ENCODE results near the gene ITPRID2.

ITPRID2 gene

GRCh38 chr2:181891258-181891965 lies at the start of gene ITPRID2:
ITPRID2 (plus strand) TSS chr2:181891730; CDS start chr2:181892067, 337 bp downstream.
- peak; percentile 46 for DNase-seq (ENCODE audit: low read depth, low spot score)

- DNase-seq (ENCODE audit: low read depth, low spot score) = no peak
These were observed 46.8 kb upstream of the ITPRID2 start for GRCh38 chr2:181844551-181845290.

- no peak for DNase-seq (ENCODE audit: low read depth, low spot score)
These were observed 44.9 kb upstream of the ITPRID2 start for GRCh38 chr2:181846399-181847197.

- no peak for DNase-seq (ENCODE audit: low read depth, low spot score)
These were observed 44.4 kb upstream of the ITPRID2 start for GRCh38 chr2:181847198-181847556.

GRCh38 chr2:181847702-181848101 lies 43.8 kb upstream of the ITPRID2 start:
- no peak for DNase-seq (ENCODE audit: low read depth, low spot score)

GRCh38 chr2:181848261-181848886 lies 43.2 kb upstream of the ITPRID2 start:
- no peak for DNase-seq (ENCODE audit: low read depth, low spot score)

GRCh38 chr2:181849601-181850000 lies 41.9 kb upstream of the ITPRID2 start:
- no peak for DNase-seq (ENCODE audit: low read depth, low spot score)

- no peak for DNase-seq (ENCODE audit: low read depth, low spot score)
These were observed 40.5 kb upstream of the ITPRID2 start for GRCh38 chr2:181850936-181851560.

GRCh38 chr2:181851726-181852125 lies 39.8 kb upstream of the ITPRID2 start:
- DNase-seq (ENCODE audit: low read depth, low spot score) = no peak

- no peak for DNase-seq (ENCODE audit: low read depth, low spot score)
These were observed 37.8 kb upstream of the ITPRID2 start for GRCh38 chr2:181853696-181854095.

- DNase-seq (ENCODE audit: low read depth, low spot score) = no peak
These were observed 34.0 kb upstream of the ITPRID2 start for GRCh38 chr2:181857483-181857882.

GRCh38 chr2:181858600-181858999 lies 32.9 kb upstream of the ITPRID2 start:
- no peak for DNase-seq (ENCODE audit: low read depth, low spot score)

- DNase-seq (ENCODE audit: low read depth, low spot score) = no peak
These were observed 32.4 kb upstream of the ITPRID2 start for GRCh38 chr2:181859123-181859522.

GRCh38 chr2:181859803-181860202 lies 31.7 kb upstream of the ITPRID2 start:
- DNase-seq (ENCODE audit: low read depth, low spot score) = no peak

GRCh38 chr2:181861379-181861778 lies 30.2 kb upstream of the ITPRID2 start:
- no peak for DNase-seq (ENCODE audit: low read depth, low spot score)

GRCh38 chr2:181862583-181863281 lies 28.8 kb upstream of the ITPRID2 start:
- DNase-seq (ENCODE audit: low read depth, low spot score) = no peak

GRCh38 chr2:181872178-181872577 lies 19.4 kb upstream of the ITPRID2 start:
- no peak for DNase-seq (ENCODE audit: low read depth, low spot score)

- DNase-seq (ENCODE audit: low read depth, low spot score) = no peak
These were observed 14.9 kb upstream of the ITPRID2 start for GRCh38 chr2:181876614-181877063.

- DNase-seq (ENCODE audit: low read depth, low spot score) = no peak
These were observed 14.3 kb upstream of the ITPRID2 start for GRCh38 chr2:181877181-181877664.

GRCh38 chr2:181878448-181878847 lies 13.1 kb upstream of the ITPRID2 start:
- DNase-seq (ENCODE audit: low read depth, low spot score) = no peak

GRCh38 chr2:181879295-181879694 lies 12.2 kb upstream of the ITPRID2 start:
- DNase-seq (ENCODE audit: low read depth, low spot score) = no peak
